GM23338 (cell line): ENCODE results near the gene ELFN1. TPM values are rescaled to one million over a fixed set of nuclear protein-coding genes. Genes with fewer than 3 reads are reported as not detected.

ENCODE experiments used
- ATAC-seq: fragments of 200-7000 bp; cut with Tn5 transposase; 3 replicates; pipeline ENCODE4 v1.9.1; 2020
- DNase-seq: peaks from one replicate; pipeline ENCODE4 v3.0.0-alpha.2; 2015; ENCODE audit warnings: low spot score
- H2AFZ ChIP-seq: fragments of 200-600 bp; sonication (generic); 2 replicates; pipeline ENCODE4 v1.8.0; 2016; ENCODE audit warnings: antibody characterized with exemption, mild to moderate bottlenecking, moderate library complexity
- H3F3A ChIP-seq: fragments of 200-600 bp; sonication (generic); replicated peaks from 2 replicates; pipeline ENCODE4 v1.8.0; 2017; ENCODE audit warnings: antibody characterized with exemption, mixed run types, low read depth
- H3K27ac ChIP-seq: fragments of 200-600 bp; sonication (generic); 2 replicates; pipeline ENCODE4 v1.6.1; 2016; ENCODE audit warnings: low read depth
- H3K27me3 ChIP-seq: fragments of 200-600 bp; sonication (generic); 2 replicates; pipeline ENCODE4 v1.8.0; 2016; ENCODE audit warnings: mild to moderate bottlenecking, mixed run types, moderate library complexity; ENCODE audit not compliant: insufficient read depth
- H3K36me3 ChIP-seq: fragments of 200-600 bp; sonication (generic); 2 replicates; pipeline ENCODE4 v1.8.0; 2016; ENCODE audit warnings: mild to moderate bottlenecking; ENCODE audit not compliant: insufficient read depth
- H3K4me1 ChIP-seq: fragments of 200-600 bp; sonication (generic); 2 replicates; pipeline ENCODE4 v1.8.0; 2016; ENCODE audit warnings: mild to moderate bottlenecking, moderate library complexity; ENCODE audit not compliant: insufficient read depth
- H3K4me2 ChIP-seq: fragments of 200-600 bp; sonication (generic); 2 replicates; pipeline ENCODE4 v1.7.1; 2017; ENCODE audit warnings: mixed run types
- H3K4me3 ChIP-seq: fragments of 200-600 bp; sonication (generic); 2 replicates; pipeline ENCODE4 v1.6.1; 2016; ENCODE audit warnings: mixed run types
- H3K79me2 ChIP-seq: fragments of 200-600 bp; sonication (generic); replicated peaks from 2 replicates; pipeline ENCODE4 v1.8.0; 2017; ENCODE audit warnings: mild to moderate bottlenecking; ENCODE audit not compliant: insufficient read depth
- H3K9me2 ChIP-seq: fragments of 200-600 bp; sonication (generic); 2 replicates; pipeline ENCODE4 v1.8.0; 2017; ENCODE audit not compliant: insufficient read depth
- H4K20me1 ChIP-seq: fragments of 200-600 bp; sonication (generic); replicated peaks from 2 replicates; pipeline ENCODE4 v1.8.0; 2017; ENCODE audit warnings: mild to moderate bottlenecking; ENCODE audit not compliant: insufficient read depth
- H3K27ac Mint-ChIP-seq: 2 replicates; pipeline ENCODE4 v1.8.0; 2020; ENCODE audit warnings: inconsistent platforms, mild to moderate bottlenecking, moderate library complexity, mixed read lengths
- H3K27me3 Mint-ChIP-seq: 3 replicates; pipeline ENCODE4 v1.8.0; 2022; ENCODE audit warnings: low read depth, mild to moderate bottlenecking, moderate library complexity, mixed read lengths, inconsistent platforms; ENCODE audit not compliant: insufficient read depth, poor library complexity
- H3K36me3 Mint-ChIP-seq: 3 replicates; pipeline ENCODE4 v1.8.0; 2021; ENCODE audit warnings: low read depth, mild to moderate bottlenecking, inconsistent platforms, moderate library complexity, mixed read lengths
- H3K4me1 Mint-ChIP-seq: 3 replicates; pipeline ENCODE4 v1.8.0; 2020; ENCODE audit warnings: mild to moderate bottlenecking, inconsistent platforms, mixed read lengths
- H3K4me3 Mint-ChIP-seq: 3 replicates; pipeline ENCODE4 v1.8.0; 2021; ENCODE audit warnings: moderate library complexity, mild to moderate bottlenecking, inconsistent platforms, mixed read lengths
- H3K9me3 Mint-ChIP-seq: 3 replicates; pipeline ENCODE4 v1.8.0; 2020; ENCODE audit warnings: moderate library complexity, mild to moderate bottlenecking, inconsistent platforms, mixed read lengths
- CREB1 ChIP-seq: fragments of 250-450 bp; sonication (Bioruptor Pico); IDR thresholded peaks from 2 replicates; pipeline ENCODE4 v1.5.0; 2020; ENCODE audit warnings: low read depth, mild to moderate bottlenecking, moderate library complexity
- CTCF ChIP-seq, 2 experiments: fragments of 200-600 bp in 1 of 2; sonication (generic) in 1 of 2; conservative IDR thresholded peaks; 2 replicates each; pipeline versions ENCODE4 v1.5.1 to v1.6.1; 2016 to 2017; ENCODE audit warnings: antibody characterized with exemption in 2 of 2, low read depth in 2 of 2, mild to moderate bottlenecking in 2 of 2, moderate library complexity in 1 of 2
- ETS1 ChIP-seq: IDR thresholded peaks from 2 replicates; pipeline ENCODE4 v1.6.1; 2016; ENCODE audit warnings: antibody characterized with exemption
- EZH2 ChIP-seq: fragments of 200-600 bp; sonication (generic); IDR thresholded peaks from one replicate; pipeline ENCODE4 v1.8.0; 2017; ENCODE audit warnings: antibody characterized with exemption, mild to moderate bottlenecking, low read depth; ENCODE audit not compliant: unreplicated experiment
- EZH2phosphoT487 ChIP-seq: fragments of 200-600 bp; sonication (generic); IDR thresholded peaks from one replicate; pipeline ENCODE4 v1.8.1; 2018; ENCODE audit warnings: antibody characterized with exemption; ENCODE audit not compliant: unreplicated experiment
- JUNB ChIP-seq: IDR thresholded peaks from one replicate; pipeline ENCODE4 v1.6.1; 2016; ENCODE audit warnings: antibody characterized with exemption; ENCODE audit not compliant: unreplicated experiment
- NANOG ChIP-seq: IDR thresholded peaks from 2 replicates; pipeline ENCODE4 v1.6.1; 2016; ENCODE audit warnings: antibody characterized with exemption, borderline replicate concordance
- POLR2AphosphoS5 ChIP-seq: IDR thresholded peaks from 2 replicates; pipeline ENCODE4 v1.6.1; 2016; ENCODE audit warnings: antibody characterized with exemption, low read depth
- REST ChIP-seq: IDR thresholded peaks from one replicate; pipeline ENCODE4 v1.6.1; 2018; ENCODE audit warnings: antibody characterized with exemption; ENCODE audit not compliant: unreplicated experiment
- STAT1 ChIP-seq: IDR thresholded peaks from one replicate; pipeline ENCODE4 v1.6.1; 2016; ENCODE audit warnings: antibody characterized with exemption; ENCODE audit not compliant: unreplicated experiment
- ZNF114 ChIP-seq: fragments of 250-450 bp; sonication (Bioruptor Pico); IDR thresholded peaks from 2 replicates; pipeline ENCODE4 v1.5.0; 2020; ENCODE audit warnings: mild to moderate bottlenecking, moderate library complexity
- ZNF331 ChIP-seq: fragments of 250-450 bp; sonication (Bioruptor Pico); IDR thresholded peaks from 2 replicates; pipeline ENCODE4 v1.5.0; 2020; ENCODE audit warnings: low read depth, mild to moderate bottlenecking, moderate library complexity
- ZNF462 ChIP-seq: fragments of 250-450 bp; sonication (Bioruptor Pico); IDR thresholded peaks from 2 replicates; pipeline ENCODE4 v1.5.0; 2020; ENCODE audit warnings: mild to moderate bottlenecking, moderate library complexity
- polyA plus RNA-seq: library from polyadenylated mRNA; unstranded; fragments of >200 nt; fragmentation: Nextera tagmentation; extraction: Ambion mirVana; gene quantifications from 2 replicates; pipeline ENCODE4 v1.2.1, GENCODE V29; 2016
- total RNA-seq: library from RNA; depleted of rRNA; stranded (reverse); fragments of >200 nt; shearing (Covaris generic); gene quantifications from 2 replicates; pipeline ENCODE4 v1.2.3, GENCODE V29; 2014

Gene ELFN1
- total and polyA plus RNA-seq, 2 experiments from 2014 or later = 0.08 to 3.5 TPM

GRCh38 chr7:1715671-1716074, 45.6 kb downstream of the ELFN1 start:
- DNase-seq = peak; percentile 42
- Mint-ChIP-seq H3K27ac (0 out of 2 replicates have a peak overlapping the region, but pooled peaks have one; percentile 23), H3K27me3 (peaks cover 26% of the 10 kb centered on the region), H3K4me1 (peaks cover 49% of the 10 kb centered on the region), H3K36me3 (peaks cover 3% of the 10 kb centered on the region; the same call in 1 of the 3 replicates), H3K4me3 (no peak overlapping the region), H3K9me3 (peaks cover 4% of the 10 kb centered on the region; the same call in 1 of the 3 replicates)
- Histone ChIP-seq H3K4me3 (no peak overlapping the region), H3K27me3 (no peaks in the 10 kb centered on the region), H4K20me1 (no peaks in the 10 kb centered on the region), H3K4me1 (peaks cover 23% of the 10 kb centered on the region), H3K36me3 (no peaks in the 10 kb centered on the region), H2AFZ (no peak overlapping the region), H3K79me2 (no peaks in the 10 kb centered on the region), H3K4me2 (no peak overlapping the region), H3K9me2 (no peaks in the 10 kb centered on the region), H3K27ac (no peak overlapping the region), H3F3A (no peaks in the 10 kb centered on the region)
- TF ChIP-seq EZH2phosphoT487 (no peak), EZH2 (no peak), STAT1 (no peak), ZNF462 (CRISPR knock-in tag) (no peak), NANOG (no peak), REST (no peak), ZNF331 (CRISPR knock-in tag) (no peak), JUNB (no peak), CREB1 (CRISPR knock-in tag) (no peak), ETS1 (no peak), POLR2AphosphoS5 (no peak), CTCF (conservative IDR thresholded peaks at IDR 0.05; ENCODE audit: low read depth in 2 of 2) (no peak), ZNF114 (CRISPR knock-in tag) (no peak)
- no peak for ATAC-seq
